Endothelial cell of umbilical vein (primary cell): ENCODE results near the gene TEAD3.

Experiments
- EZH2 ChIP-seq: IDR thresholded peaks from 2 replicates; pipeline ENCODE4 v1.6.1; 2012; ENCODE audit warnings: borderline replicate concordance, low read depth, mild to moderate bottlenecking, moderate library complexity, low read length, inconsistent platforms; ENCODE audit not compliant: severe bottlenecking
- FOS ChIP-seq: IDR thresholded peaks from 2 replicates; pipeline ENCODE4 v1.6.1; 2011; ENCODE audit warnings: mild to moderate bottlenecking, low read length, moderate library complexity, borderline replicate concordance; ENCODE audit not compliant: insufficient read depth
- POLR2A ChIP-seq: IDR thresholded peaks from 2 replicates; pipeline ENCODE4 v1.6.1; 2012; ENCODE audit warnings: low read depth, mild to moderate bottlenecking, control low read depth, low read length
- POLR2AphosphoS5 ChIP-seq: IDR thresholded peaks from 2 replicates; pipeline ENCODE4 v1.6.1; 2012; ENCODE audit warnings: low read depth, mild to moderate bottlenecking, control low read depth, low read length, moderate library complexity; ENCODE audit not compliant: insufficient read depth
- TF ChIP-seq, protein P1 (sequence below), 2 donors: IDR thresholded peaks; 1 replicate in 1 of 2; 2 replicates in 1 of 2; pipeline ENCODE4 v1.5.1; 2011; ENCODE audit warnings: low read length in 2 of 2, mild to moderate bottlenecking in 2 of 2, moderate library complexity in 2 of 2, control low read depth in 1 of 2, inconsistent platforms in 1 of 2, low read depth in 1 of 2; ENCODE audit not compliant: insufficient read depth in 1 of 2; ENCODE audit errors: extremely low read depth in 1 of 2
- TF ChIP-seq, protein P2 (sequence below): IDR thresholded peaks from 2 replicates; pipeline ENCODE4 v1.6.1; 2011; ENCODE audit not compliant: insufficient read depth, insufficient read length

GRCh38 chr6:35496036-35496840 lies 641 bp downstream of the TEAD3 start:
- TF ChIP-seq, protein P1, sequence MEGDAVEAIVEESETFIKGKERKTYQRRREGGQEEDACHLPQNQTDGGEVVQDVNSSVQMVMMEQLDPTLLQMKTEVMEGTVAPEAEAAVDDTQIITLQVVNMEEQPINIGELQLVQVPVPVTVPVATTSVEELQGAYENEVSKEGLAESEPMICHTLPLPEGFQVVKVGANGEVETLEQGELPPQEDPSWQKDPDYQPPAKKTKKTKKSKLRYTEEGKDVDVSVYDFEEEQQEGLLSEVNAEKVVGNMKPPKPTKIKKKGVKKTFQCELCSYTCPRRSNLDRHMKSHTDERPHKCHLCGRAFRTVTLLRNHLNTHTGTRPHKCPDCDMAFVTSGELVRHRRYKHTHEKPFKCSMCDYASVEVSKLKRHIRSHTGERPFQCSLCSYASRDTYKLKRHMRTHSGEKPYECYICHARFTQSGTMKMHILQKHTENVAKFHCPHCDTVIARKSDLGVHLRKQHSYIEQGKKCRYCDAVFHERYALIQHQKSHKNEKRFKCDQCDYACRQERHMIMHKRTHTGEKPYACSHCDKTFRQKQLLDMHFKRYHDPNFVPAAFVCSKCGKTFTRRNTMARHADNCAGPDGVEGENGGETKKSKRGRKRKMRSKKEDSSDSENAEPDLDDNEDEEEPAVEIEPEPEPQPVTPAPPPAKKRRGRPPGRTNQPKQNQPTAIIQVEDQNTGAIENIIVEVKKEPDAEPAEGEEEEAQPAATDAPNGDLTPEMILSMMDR (IDR thresholded peaks at IDR 0.05; ENCODE audit: extremely low read depth in 1 of 2, insufficient read depth in 1 of 2, low read depth in 1 of 2, low read length in 2 of 2) = no peak
- TF ChIP-seq POLR2A (no peak), EZH2 (no peak), POLR2AphosphoS5 (no peak), FOS (no peak)
- TF ChIP-seq, protein P2, sequence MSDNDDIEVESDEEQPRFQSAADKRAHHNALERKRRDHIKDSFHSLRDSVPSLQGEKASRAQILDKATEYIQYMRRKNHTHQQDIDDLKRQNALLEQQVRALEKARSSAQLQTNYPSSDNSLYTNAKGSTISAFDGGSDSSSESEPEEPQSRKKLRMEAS = no peak
